RKO (cell line): ENCODE results near the gene SETX.
"Not testable (repeated sequence)": the region's sequence is repeated elsewhere in the genome, so short reads cannot be mapped to it uniquely, and the experiment has no call there.

ENCODE experiments used
- DNase-seq: peaks from one replicate; pipeline ENCODE4 v3.0.0-alpha.2; 2016; ENCODE audit warnings: low spot score

Gene SETX, protein sequence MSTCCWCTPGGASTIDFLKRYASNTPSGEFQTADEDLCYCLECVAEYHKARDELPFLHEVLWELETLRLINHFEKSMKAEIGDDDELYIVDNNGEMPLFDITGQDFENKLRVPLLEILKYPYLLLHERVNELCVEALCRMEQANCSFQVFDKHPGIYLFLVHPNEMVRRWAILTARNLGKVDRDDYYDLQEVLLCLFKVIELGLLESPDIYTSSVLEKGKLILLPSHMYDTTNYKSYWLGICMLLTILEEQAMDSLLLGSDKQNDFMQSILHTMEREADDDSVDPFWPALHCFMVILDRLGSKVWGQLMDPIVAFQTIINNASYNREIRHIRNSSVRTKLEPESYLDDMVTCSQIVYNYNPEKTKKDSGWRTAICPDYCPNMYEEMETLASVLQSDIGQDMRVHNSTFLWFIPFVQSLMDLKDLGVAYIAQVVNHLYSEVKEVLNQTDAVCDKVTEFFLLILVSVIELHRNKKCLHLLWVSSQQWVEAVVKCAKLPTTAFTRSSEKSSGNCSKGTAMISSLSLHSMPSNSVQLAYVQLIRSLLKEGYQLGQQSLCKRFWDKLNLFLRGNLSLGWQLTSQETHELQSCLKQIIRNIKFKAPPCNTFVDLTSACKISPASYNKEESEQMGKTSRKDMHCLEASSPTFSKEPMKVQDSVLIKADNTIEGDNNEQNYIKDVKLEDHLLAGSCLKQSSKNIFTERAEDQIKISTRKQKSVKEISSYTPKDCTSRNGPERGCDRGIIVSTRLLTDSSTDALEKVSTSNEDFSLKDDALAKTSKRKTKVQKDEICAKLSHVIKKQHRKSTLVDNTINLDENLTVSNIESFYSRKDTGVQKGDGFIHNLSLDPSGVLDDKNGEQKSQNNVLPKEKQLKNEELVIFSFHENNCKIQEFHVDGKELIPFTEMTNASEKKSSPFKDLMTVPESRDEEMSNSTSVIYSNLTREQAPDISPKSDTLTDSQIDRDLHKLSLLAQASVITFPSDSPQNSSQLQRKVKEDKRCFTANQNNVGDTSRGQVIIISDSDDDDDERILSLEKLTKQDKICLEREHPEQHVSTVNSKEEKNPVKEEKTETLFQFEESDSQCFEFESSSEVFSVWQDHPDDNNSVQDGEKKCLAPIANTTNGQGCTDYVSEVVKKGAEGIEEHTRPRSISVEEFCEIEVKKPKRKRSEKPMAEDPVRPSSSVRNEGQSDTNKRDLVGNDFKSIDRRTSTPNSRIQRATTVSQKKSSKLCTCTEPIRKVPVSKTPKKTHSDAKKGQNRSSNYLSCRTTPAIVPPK (N-terminal part only)

DNA sequence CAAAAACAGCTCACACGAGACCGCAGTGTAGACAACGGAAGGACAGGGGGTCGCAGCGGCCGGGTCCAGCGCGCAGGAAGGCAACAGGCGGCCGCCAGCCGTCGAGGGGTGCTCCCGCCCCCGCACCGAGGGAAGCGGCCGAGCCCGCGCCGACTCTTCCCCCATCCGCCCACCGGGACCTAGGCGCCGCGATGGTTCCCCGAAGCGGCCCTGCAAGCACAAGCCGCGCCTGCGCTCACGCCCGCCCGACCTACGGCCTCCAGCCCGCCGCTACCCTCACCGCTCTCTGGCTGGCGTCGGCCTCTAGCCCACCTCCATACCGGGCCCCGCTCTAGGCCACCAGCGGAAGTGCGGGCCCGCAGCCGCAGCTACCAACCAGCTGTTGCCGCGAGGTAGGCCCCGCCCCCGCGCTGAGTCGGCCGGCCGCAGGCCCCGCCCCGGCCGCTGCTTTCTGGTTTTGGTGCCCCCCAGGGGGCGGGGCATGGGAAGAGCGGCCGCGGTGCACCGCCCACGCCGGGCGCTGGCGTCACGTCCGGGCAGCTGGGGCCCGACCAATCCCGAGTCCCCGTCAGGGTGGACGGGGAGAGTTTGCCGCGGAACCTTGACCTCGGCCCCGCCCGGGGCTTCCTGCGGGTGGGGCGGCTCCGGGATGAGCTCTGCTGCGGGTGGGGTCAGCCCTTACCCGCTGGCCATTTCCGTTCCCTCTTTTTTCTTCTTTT lies at the start of gene SETX:
SETX (minus strand) TSS at position 350 of the 719 bp plus-strand sequence. CDS start 5,558 bp downstream, outside the sequence.
- DNase-seq: peak; percentile 100

DNA sequence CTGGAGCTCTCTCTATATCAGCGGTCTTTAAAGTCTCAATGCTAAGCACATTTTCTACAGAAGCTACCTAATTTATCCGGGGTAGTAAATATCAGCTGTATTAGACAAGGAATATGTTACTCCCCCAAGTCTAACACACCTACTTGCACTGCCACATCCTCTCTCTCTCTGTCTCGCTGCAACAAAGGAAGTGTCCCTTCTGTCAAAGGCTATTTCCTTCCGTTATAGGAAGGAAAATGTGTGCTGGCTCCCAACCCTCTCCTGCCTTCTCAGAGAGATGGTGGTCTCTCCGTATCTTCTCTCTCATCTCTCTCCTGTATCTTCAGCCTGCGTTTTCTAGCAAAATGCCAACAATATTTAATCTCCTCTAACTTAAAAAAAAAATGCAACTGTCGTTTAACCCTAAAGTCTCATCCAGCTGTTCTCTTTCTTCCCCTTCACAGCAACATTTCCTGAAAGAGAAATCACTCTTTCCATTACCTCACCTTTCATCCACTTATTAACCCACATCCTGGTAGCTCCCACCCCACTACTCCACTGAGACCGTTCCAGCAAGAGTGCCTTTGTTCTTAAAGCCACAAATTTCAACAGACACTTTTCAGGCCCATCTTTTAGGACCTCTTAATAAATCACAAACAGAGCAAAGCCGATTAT lies 49.6 kb upstream of the SETX start:
- DNase-seq: no peak

DNA sequence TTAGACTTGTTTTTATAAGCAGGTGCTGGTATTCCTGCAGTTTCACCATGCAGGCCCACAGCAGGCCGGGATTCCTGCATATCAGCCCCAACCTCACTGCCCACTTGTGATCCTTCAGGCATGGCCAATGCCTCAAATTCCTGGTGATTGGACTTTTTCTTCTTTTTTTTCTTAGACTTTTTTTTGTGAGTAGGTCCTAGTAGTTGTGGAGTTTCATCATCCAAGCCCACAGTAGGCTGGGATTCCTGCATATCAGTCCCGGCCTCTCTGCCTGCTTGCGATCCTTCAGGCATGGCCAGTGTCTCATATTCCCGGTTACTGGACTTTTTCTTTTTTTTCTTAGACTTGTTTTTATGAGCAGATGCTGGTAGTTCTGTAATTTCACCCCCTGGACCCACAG lies 47.0 kb upstream of the SETX start:
- DNase-seq: no peak

DNA sequence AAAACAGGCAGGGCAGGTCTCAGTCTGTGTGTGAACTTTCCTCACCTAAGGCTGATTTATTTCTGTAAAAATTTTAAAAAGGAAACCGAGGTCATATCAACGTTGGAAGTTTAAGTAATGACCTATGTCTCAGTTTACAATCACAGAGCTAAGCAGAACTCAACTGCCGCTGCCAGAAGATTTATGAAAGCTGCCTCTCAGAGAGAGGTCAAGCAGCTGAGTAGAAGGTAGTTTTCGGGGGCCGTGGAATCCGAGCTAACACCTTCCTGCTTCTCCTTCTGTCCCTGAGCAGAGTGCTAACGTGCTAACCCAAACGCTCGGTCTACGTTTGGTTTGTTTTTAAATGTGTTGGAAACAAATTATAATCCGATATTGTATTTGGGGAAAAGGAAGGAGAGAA lies 40.8 kb upstream of the SETX start:
- DNase-seq: no peak

DNA sequence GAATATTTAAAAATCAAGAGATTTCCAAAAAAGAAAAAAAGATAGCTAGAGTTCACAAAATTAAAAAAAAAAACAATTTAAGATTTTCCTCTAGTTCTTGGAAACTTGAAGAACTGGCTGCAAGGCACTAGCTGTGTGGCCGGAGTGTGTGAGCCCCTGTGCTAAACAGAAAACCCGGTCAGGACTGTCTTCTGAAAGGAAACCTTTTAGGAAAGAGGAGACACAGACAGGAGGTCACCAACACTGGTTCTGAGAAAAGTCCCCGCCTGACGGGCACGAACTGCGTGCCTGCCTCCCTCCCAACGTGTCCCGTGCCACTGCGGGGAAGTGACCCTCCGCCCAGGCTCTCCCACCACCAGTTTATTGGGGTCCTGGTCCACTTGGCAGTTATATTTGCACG lies 36.7 kb upstream of the SETX start:
- DNase-seq: no peak

DNA sequence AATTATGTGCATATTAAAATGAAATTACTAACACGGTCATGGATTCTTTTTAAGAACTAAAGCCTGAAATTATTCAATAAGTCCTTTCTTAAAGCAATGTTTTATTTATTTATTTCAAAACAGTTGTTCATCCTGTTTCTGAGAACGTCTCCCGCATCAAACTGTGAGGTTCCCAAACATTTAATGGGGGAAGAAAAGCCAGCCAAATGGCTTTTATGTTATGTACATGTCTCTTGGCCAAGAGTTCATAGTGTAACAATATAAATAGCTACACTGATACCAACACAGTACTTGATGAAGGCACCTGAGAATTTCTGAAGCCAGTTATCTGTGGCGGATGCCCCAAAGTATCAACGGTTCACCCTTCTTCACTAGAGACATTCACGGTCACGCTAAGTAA lies 36.2 kb upstream of the SETX start:
- DNase-seq: no peak

DNA sequence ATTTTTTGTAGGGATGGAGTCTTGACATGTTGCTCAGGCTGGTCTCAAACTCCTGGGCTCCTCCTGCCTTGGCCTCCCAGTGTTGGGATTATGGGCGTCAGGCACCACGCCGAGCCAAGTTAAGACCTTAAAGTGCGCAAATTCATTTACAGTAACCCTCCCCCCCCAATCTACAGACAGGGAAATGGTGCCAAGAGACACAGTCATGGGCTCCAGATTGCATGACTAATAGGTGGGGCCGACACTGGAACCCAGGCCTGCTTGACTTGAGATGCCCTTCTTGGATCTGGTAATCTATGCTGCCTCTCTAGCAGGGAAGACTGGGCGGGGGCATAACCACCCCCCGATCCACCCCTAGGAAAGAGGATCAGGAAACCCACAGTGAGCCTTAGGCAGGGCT lies 32.3 kb upstream of the SETX start:
- DNase-seq: no peak

DNA sequence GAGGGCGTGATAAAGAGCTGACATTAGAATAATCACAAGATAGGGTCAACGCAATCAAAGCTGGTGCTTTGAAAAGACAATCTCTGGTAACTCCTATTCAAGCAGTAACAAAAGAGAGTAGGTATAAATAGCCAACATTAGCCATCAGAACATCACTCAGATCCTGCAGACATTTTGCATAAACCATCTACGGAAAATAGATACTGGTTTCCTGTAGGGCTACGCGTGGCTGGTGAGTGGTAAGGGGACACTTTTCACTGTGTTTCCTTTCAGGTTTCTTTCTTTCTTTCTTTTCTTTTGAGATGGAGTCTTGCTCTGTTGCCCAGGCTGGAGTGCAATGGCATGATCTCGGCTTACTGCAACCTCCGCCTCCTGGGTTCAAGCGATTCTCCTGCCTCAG lies 29.6 kb upstream of the SETX start:
- no peak for DNase-seq

DNA sequence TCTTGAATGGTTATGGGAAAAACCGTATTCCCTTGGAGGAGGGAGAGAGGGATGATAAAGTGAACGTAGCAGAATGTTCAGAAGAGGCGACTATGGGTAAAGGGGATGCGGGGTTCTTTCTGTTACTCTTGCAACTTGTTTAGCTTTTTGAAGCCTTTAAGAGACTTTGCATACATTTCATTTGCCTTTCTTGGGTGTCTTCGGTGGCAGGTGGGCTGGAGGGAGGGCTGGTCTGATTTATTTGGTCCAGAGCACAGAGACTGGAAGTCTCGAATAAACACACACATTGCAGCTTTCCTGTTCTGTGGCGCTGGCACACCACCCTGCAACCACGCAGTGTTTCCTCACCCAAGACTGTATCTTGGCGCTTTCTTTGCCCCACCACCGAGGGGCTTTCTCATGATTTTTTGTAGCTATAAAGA lies 28.7 kb upstream of the SETX start:
- DNase-seq: no peak

DNA sequence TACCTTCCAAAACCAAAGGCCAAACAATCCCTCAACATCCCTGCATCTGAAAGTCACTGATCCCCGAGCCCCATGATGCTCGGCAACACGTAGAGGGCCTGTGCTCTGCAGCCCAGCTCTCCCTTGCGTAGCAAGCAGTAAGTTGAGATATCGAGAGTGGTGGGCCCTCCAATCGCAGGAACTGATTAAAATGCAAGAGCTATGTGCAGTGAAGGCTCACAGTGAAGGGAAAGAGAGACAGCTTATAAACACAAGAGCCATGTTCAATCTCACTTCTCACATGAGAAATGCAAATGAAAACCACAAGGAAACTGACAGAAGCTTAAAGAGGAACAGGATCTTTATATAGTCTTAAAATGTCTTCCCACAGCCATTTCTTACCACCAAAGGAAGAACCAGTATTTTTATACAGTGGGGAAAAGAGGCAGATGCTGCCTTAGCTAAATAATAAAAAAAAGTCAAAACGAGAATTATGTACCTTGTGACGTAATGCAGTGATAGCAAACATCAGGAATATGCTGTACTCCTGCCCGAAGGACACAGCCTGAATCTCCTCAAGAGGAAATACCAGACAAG lies 27.3 kb upstream of the SETX start:
- no peak for DNase-seq

DNA sequence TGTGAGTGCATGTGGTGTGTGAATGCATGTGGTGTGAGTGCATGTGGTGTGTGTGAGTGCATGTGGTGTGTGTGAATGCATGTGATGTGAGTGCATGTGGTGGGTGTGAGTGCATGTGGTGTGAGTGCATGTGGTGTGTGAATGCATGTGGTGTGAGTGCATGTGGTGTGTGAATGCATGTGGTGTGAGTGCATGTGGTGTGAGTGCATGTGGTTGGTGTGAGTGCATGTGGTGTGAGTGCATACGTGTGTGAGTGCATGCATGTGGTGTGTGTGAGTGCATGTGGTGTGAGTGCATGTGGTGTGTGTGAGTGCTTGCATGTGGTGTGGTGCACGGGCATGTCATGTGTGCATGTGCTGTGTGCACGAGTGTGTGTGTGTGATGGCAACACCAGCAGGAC lies 23.6 kb upstream of the SETX start:
- not testable (repeated sequence) for DNase-seq

DNA sequence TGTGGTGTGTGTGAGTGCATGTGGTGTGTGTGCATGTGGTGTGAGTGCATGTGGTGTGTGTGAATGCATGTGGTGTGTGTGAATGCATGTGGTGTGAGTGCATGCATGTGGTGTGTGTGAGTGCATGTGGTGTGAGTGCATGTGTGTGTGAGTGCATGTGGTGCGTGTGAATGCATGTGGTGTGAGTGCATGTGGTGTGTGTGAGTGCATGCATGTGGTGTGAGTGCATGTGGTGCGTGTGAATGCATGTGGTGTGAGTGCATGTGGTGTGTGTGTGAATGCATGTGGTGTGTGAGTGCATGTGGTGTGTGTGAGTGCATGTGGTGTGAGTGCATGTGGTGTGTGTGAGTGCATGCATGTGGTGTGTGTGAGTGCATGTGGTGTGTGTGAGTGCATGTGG lies 23.0 kb upstream of the SETX start:
- DNase-seq: not testable (repeated sequence)

DNA sequence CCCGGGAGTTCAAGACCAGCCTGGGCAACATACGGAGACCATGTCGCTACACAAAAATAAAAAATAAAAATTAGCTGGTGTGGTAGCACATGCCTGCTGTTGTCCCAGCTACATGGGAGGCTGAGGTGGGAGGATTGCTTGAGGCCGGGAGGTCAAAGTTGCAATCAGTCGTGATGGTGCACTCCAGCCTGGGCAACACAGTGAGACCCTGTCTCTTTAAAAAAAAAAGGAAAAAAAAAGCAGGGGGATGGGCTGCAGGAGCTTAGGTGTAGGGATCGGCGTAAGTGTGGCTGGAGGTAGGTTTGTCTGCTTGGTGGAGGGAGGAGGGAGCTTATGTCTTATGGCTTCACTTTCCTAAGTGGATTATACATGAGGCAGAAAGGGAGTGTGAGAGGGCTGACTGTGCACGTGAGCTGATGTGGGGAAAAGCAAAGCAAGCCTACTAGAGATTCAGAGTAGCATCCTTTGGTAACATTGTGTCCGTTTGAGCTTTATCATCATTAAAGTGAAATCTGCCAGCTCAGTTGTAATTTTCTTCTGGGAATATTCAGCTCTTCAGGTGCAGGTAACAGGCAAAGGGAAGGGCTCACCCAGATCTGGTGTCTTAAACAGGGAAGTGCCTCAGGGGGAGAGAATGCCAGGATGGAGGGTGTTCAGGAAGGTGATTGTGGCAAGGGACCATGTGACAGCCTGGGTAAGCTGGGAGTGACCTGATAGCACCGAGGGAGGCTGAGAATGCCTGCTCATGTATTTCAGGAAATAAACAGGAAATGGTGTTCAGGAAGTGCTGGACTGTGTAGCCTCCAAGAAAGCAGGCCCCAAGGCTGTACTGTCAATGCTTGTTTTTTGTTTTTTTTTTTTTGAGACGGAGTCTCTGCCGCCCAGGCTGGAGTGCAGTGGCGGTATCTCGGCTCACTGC lies 17.6 kb upstream of the SETX start:
- peak; percentile 32 for DNase-seq

DNA sequence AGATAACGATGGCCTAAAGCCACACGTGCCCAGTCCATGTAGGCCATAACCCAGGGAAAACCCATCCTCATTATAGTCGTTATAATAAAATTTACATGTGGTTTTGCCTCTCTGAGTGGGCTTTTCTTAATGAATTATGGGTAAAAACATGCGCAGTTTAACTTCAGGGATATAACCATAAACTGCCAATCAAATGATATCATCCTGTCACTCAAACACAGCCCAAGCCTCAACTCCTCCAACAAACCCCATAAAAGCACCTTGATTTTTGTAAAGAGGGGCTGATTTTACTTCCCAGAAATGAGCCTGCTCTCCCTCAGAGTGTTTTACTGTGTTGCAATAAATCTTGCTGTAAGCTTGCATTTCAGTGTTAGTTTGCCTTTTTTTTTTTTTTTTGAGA lies 15.8 kb upstream of the SETX start:
- no peak for DNase-seq

DNA sequence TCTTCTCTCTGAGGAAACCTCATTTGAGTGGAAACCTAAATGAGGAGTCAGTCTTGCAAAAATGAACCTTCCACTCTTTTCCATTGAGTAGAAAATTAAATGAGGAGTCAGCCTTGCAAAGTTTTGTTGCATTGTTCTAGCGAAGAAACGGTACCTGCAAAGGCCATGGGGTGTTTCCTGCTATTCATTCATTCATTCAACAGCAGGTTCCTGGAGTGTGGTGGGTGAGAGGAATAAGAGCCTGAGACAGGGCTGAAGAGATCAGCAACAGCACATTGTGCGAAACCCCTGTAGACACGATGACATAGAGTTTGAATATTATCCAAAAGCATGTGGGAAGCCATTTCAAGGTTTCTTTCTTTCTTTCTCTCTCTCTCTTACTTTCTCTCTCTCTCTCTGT lies 14.6 kb upstream of the SETX start:
- DNase-seq: no peak

DNA sequence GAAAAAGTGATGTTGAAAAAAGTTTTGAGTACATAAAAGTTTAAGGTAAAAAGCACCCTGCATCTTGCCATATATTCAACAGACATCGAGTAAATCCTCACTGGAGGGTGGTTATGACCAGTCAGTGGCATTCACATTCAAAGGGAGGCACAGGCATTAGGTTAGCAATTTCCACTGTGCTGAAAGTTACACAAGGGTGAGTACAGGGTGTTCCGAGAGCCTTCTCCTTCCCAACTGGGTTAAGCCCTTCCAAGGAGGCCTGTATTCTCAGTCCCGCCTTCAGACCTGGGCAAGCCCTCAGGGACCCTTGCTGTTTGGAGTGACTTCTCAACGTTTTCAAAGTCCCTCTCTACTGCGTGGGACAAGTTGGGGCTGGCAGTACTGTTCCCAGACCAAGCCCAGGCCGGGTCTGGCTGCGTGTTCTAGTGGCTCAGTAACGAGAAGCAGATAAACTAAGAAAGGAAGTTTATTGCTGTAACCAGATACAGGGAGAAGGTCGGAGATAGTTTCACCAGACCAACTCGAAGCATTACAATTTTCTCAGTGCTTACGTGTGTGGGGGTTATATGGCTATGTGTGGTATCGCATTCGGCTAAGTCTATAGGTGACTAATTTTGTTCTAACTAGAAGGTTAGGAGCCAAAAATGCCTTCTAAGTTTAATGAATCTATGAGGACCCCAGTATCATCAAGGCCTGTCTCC lies 13.0 kb upstream of the SETX start:
- no peak for DNase-seq

DNA sequence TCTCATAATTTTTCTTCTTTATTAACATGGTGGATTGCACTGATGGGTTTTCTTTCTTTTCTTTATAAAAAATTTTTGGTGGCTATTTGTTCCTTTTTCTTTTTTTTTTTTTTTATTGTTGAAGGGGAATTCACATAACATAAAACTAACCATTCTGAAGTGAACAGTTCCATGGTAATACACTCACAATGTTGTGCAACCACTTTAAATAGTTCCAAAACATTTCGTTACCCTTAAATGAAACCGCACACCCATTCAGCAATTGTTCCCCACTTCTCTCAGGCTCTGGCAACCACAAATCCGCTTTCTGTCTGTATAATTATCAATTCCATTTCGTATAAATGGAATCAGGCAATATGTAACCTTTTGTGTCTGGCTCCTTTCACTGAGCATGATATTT lies 11.7 kb upstream of the SETX start:
- DNase-seq: no peak

DNA sequence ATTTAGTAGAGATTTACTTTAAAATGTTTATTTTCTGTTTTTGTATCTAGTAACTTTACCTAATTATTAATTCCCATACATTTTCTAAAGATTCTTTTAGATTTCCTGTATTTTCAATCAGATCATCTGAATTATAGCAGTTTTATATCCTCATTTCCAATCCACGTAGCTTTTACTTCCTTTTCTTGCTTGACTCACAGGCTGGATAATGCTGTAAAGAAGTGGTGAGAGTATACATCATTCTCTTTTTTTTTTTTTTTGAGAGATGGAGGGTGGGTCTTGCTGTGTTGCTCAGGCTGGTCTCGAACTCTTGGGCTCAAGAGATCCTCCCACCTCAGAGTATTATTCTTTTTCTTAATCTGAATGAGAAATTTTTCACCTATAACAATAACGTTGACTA lies 11.2 kb upstream of the SETX start:
- DNase-seq: no peak

DNA sequence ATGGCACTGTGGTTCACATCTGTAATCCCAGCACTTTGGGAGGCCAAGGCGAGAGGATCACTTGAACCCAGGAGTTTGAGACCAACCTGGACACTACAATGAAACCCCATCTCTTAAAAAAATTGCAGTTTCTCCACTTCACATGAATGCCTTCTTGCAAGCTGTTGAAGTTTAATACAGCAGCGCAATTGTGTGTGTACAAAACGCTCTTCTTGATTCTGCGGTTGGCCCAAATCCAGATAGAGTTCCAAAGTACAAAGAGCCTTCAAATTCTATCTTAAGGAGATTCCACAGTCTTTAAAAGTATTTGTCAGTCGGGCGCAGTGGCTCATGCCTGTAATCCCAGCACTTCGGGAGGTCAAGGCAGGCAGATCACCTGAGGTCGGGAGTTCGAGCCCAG lies 9.3 kb upstream of the SETX start:
- DNase-seq: no peak
